Tibial nerve (tissue), 4 donors: ENCODE results near the gene BMP10. TPM values are rescaled to one million over a fixed set of nuclear protein-coding genes. Genes with fewer than 3 reads are reported as not detected.

Experiments used
- DNase-seq, 2 donors: peaks; one replicate each; pipeline ENCODE4 v3.0.0-alpha.2; 2019; ENCODE audit warnings: low spot score in 2 of 2
- H3K27ac ChIP-seq, 4 donors: fragments of 200-600 bp; sonication (generic) in 3 of 4; one replicate each; pipeline ENCODE4 v1.5.1; 2017 to 2019; ENCODE audit warnings: mild to moderate bottlenecking in 1 of 4
- H3K27me3 ChIP-seq, 2 donors: fragments of 200-600 bp; sonication (generic) in 1 of 2; one replicate each; pipeline versions ENCODE4 v1.5.1 to v1.6.0; 2017 to 2019
- H3K36me3 ChIP-seq, 3 donors: fragments of 200-600 bp; sonication (generic); one replicate each; pipeline ENCODE4 v1.5.1; 2018 to 2019
- H3K4me1 ChIP-seq, 4 donors: fragments of 200-600 bp; sonication (generic) in 3 of 4; one replicate each; pipeline ENCODE4 v1.5.1; 2017 to 2019
- H3K4me3 ChIP-seq, 4 donors: fragments of 200-600 bp; sonication (generic) in 3 of 4; one replicate each; pipeline ENCODE4 v1.5.1; 2017 to 2019; ENCODE audit warnings: mild to moderate bottlenecking in 1 of 4, moderate library complexity in 1 of 4
- H3K9me3 ChIP-seq, 4 donors: fragments of 200-600 bp; sonication (generic) in 3 of 4; one replicate each; pipeline ENCODE4 v1.5.1; 2017 to 2019
- CTCF ChIP-seq, 5 experiments: fragments of 200-600 bp in 3 of 5; fragments of 450-650 bp in 2 of 5; sonication (generic) in 3 of 5; IDR thresholded peaks; one replicate each; pipeline ENCODE4 v1.5.1; 2016 to 2019; ENCODE audit warnings: antibody characterized with exemption in 5 of 5, mild to moderate bottlenecking in 3 of 5, moderate library complexity in 2 of 5
- EP300 ChIP-seq, 2 donors: sonication (generic); formaldehyde crosslinking; IDR thresholded peaks; one replicate each; pipeline ENCODE4 v1.6.1; 2017; ENCODE audit warnings: antibody characterized with exemption in 2 of 2, mild to moderate bottlenecking in 1 of 2
- POLR2A ChIP-seq, 2 donors: fragments of 450-650 bp; IDR thresholded peaks; one replicate each; pipeline ENCODE4 v1.6.1; 2017; ENCODE audit warnings: antibody characterized with exemption in 2 of 2, mild to moderate bottlenecking in 2 of 2, moderate library complexity in 2 of 2
- WGBS, 2 donors: methylation state at CpG; one replicate each; pipeline ENCODE4 v1.1.5; 2018; 5-methylcytosine and 5-hydroxymethylcytosine counted together
- total RNA-seq, 4 donors: library from RNA; depleted of rRNA; stranded (reverse); fragments of >200 nt; gene quantifications; one replicate each; pipeline ENCODE4 v1.1.0, GENCODE V29; 2016

Gene BMP10
- total RNA-seq, 4 donors from 2014 or later = not detected

- H3K4me1 ChIP-seq = no peaks in the 10 kb centered on the region
- WGBS, 2 donors = 63 to 76% methylated on average over 4 of the region's 4 CpGs
- no peak for TF ChIP-seq POLR2A (IDR thresholded peaks at IDR 0.05)
- TF ChIP-seq EP300 (IDR thresholded peaks at IDR 0.05) = no peak
- no peak for TF ChIP-seq CTCF (IDR thresholded peaks at IDR 0.05)
- H3K27ac ChIP-seq = no peak overlapping the region
- H3K9me3 ChIP-seq = no peaks in the 10 kb centered on the region
- no peak for DNase-seq
- H3K36me3 ChIP-seq = no peaks in the 10 kb centered on the region
- no peak overlapping the region for H3K4me3 ChIP-seq
- H3K27me3 ChIP-seq = no peaks in the 10 kb centered on the region
Observed at GRCh38 chr2:68849579-68850030, 21.6 kb downstream of the BMP10 start.

- no peak overlapping the region for H3K4me3 ChIP-seq
- H3K4me1 ChIP-seq = no peaks in the 10 kb centered on the region
- DNase-seq = no peak
Observed at GRCh38 chr2:68847751-68848150, 23.4 kb downstream of the BMP10 start.

GRCh38 chr2:68846091-68846490, 25.1 kb downstream of the BMP10 start:
- no peak for TF ChIP-seq POLR2A (IDR thresholded peaks at IDR 0.05)
- TF ChIP-seq EP300 (IDR thresholded peaks at IDR 0.05) = no peak
- TF ChIP-seq CTCF (IDR thresholded peaks at IDR 0.05) = no peak
- WGBS, 2 donors = 63 to 65% methylated on average over 3 of the region's 3 CpGs
- H3K36me3 ChIP-seq = no peaks in the 10 kb centered on the region
- DNase-seq = no peak
- no peak overlapping the region for H3K27ac ChIP-seq
- H3K9me3 ChIP-seq = no peaks in the 10 kb centered on the region
- no peaks in the 10 kb centered on the region for H3K27me3 ChIP-seq
- H3K4me1 ChIP-seq = no peaks in the 10 kb centered on the region
- no peak overlapping the region for H3K4me3 ChIP-seq

More at GRCh38 chr2:68847751-68848150, 23.4 kb downstream of the BMP10 start:
- H3K36me3 ChIP-seq = no peaks in the 10 kb centered on the region
- no peaks in the 10 kb centered on the region for H3K9me3 ChIP-seq
- no peaks in the 10 kb centered on the region for H3K27me3 ChIP-seq
- TF ChIP-seq POLR2A (IDR thresholded peaks at IDR 0.05) = no peak
- TF ChIP-seq CTCF (IDR thresholded peaks at IDR 0.05) = no peak
- TF ChIP-seq EP300 (IDR thresholded peaks at IDR 0.05) = no peak
- H3K27ac ChIP-seq = no peak overlapping the region

- H3K27ac ChIP-seq = no peak overlapping the region
- TF ChIP-seq POLR2A (IDR thresholded peaks at IDR 0.05) = no peak
- TF ChIP-seq EP300 (IDR thresholded peaks at IDR 0.05) = no peak
- no peak for TF ChIP-seq CTCF (IDR thresholded peaks at IDR 0.05)
- no peaks in the 10 kb centered on the region for H3K36me3 ChIP-seq
- H3K4me3 ChIP-seq = no peak overlapping the region
- no peaks in the 10 kb centered on the region for H3K27me3 ChIP-seq
- DNase-seq = no peak
- H3K4me1 ChIP-seq = no peaks in the 10 kb centered on the region
- H3K9me3 ChIP-seq = no peaks in the 10 kb centered on the region
- 84 to 87% methylated on average over 2 of the region's 2 CpGs for WGBS, 2 donors
Observed at GRCh38 chr2:68845043-68845442, 26.2 kb downstream of the BMP10 start.

GRCh38 chr2:68839260-68839833, 31.9 kb downstream of the BMP10 start:
- DNase-seq = no peak
- H3K4me3 ChIP-seq = no peak overlapping the region
- no peak overlapping the region for H3K27ac ChIP-seq
- TF ChIP-seq CTCF (IDR thresholded peaks at IDR 0.05) (peak in 3 of 5 experiments; percentile 20 to 30 (median 24)), EP300 (IDR thresholded peaks at IDR 0.05) (no peak)
- no peaks in the 10 kb centered on the region for H3K9me3 ChIP-seq
- WGBS, 2 donors = 92 to 98% methylated on average over 2 of the region's 2 CpGs
- no peaks in the 10 kb centered on the region for H3K27me3 ChIP-seq
- no peaks in the 10 kb centered on the region for H3K36me3 ChIP-seq
- H3K4me1 ChIP-seq = peaks cover 0 to 6% (median 1%) of the 10 kb centered on the region in 4 donors
